DMS 273 treated with DMSO at 0.1 percent for 48 hours (cell line): ENCODE data around the gene RALGPS2.
"Not testable (repeated sequence)": the region's sequence is repeated elsewhere in the genome, so short reads cannot be mapped to it uniquely, and the experiment has no call there.

Experiments
- DNase-seq: peaks from one replicate; lab custom pipeline; 2025; lab: John Stamatoyannopoulos, UW

Gene RALGPS2

DNA sequence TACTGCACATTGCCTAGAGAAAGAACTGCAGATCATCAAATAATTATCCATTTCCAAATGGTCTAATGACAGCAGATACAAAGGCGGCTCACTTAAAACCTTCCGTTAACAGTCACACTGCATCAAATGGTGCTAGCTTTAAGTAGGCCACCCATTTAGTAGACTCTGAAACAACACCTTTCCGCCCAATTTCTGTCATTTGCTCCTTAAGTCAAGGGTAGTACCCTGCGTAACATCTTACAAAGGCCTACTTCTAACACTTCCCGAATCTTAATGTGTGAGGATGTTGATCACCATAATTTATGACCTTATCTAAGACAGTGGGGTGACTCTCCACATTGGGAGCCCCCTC, 692 bp upstream of the RALGPS2 start:
- no peak for DNase-seq

DNA sequence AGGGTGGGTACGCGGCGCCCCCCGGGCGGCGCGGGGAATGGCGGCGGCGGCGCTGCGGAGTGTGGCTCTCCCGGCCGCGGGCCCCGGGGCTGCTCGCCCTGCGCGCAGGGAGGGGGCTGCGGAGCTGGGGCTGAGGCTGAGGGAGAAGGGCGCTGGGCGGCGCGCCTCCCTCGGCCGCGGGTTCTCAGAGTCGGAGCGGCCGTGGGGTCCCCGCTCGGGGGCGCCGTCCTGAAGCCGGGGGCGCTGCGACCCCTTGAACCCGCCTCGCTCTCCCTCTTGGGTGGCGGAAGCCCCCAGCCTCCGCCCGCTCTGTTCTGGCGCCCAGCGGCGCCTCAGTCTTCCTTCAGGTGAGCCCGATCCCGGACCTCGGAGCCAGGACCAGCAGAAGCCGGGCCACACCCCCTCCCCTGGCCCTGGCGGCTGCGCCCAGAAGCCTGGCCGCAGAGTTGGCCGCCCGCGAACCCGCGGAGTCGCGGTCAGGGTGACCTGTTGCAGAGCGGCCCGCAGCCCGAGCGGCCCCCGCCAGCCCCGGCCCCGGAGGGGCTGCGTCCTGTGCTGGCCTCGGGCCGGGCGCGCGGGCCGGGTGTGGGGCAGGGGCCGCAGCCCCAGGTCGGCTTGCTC, 532 bp downstream of the RALGPS2 start:
- DNase-seq = no peak

DNA sequence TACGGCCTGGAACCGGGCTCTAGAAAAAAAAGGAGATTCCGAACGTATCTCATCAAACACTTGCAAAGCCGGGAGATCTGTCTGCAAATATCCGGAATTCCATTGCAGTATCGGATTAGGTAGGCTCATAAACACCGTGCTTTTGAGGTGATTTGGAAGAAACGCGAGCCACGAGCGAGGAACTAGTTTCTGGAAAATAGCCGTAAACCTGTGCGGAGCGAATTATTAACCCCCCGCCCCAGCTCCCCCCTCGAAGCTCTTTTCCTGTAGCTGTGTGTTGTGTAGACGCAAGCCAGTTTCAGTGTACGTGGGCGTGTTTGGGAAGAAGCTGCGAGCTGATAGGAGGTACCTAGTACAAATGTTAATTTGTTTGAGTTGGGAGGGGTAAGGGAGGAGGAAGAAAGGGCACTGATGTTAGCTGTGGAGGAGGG, 1.1 kb downstream of the RALGPS2 start:
- DNase-seq = peak; percentile 85

DNA sequence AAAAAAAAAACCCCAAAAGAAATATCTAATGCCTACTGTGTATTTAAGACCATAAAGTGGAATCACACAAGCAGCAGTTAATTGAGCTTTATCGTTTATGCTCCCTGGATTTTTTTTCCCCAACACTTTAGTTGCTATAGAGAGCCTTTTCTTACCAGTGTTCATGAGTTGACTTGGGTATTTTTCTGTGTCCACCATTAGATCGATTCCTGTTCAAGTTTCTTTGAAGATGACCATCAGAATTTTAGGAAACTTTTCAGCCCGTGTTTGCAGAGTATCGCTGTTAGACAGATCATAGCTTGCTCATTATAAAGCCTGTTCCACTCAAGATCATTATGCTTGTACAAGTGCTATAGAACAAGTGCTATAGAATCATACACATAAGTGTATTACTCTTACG, 1.5 kb downstream of the RALGPS2 start:
- no peak for DNase-seq

DNA sequence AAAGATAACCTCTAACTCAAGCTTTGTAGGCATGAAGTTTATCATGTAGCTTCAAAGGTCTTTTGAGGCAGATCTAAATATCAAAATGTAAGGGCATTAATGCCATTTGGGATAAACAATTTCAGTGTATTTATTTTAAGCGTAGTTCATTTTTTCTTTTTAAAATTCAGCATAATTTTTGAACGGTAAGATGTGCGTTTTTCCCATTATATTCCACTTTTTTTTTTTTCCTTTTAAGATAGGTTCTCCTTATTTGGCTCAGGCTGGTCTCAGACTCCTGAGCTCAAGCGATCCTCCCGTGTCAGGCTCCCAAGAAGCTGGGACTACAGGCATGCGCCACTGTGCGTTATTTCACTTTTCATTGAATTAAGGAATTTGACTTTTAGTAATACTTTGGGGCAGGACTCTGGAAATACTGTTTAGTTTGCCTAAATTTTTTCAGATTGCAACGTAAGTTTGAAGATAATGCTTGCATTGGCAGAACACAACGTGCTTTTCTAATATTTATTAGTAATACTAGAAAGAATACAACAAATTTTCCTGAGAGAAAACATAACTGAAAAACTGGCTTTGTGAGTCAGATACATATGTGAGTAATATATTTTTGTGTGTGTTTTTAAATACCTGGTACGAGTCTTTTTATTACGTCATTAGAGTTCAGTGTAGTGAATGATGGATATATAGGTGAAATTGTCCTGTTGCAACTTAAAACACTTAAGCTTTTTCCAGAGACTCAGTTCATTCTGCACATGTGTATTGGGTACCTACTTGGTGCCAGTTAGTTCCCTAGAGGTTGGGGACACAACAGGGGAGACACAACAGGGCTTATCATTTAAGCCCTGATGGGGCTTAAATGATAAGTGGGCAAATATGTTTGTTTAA, 2.2 kb downstream of the RALGPS2 start:
- no peak for DNase-seq

DNA sequence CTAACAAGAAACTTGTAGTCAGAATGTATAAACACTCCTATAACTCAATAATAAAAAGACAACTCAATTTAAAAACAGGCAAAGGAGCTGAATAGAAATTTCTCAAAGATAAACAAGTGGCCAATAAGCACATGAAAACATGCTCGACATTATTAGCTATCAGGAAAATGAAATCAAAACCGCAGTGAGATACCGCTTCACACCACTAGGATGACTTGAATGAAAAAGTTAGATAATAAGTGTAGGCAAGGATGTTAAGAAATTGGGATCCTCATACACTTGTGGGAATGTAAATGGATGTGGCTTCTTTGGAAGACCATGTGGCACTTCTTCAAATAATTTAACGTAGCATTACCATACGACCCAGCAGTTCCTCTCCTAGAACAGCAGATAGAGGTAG, 8.9 kb downstream of the RALGPS2 start:
- DNase-seq = no peak

DNA sequence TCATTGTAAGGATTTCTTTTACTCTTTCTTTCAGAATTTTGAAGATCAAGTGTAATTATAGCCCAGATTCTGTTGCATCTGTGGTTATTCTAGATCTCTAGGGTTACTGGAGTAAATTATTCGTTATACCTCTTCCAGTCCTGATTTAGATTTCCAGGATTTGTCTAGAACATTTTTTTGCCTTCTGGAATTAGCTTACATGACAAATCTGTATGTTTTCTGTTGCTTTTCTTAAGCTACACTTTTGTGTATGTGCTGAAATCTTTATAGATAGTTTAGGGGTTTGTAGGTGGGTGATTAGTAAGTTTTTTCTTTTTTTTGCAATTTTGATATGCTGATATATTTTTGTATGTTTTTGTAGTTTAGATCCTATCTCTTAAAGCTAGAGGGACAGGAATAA, 13.7 kb downstream of the RALGPS2 start:
- no peak for DNase-seq

DNA sequence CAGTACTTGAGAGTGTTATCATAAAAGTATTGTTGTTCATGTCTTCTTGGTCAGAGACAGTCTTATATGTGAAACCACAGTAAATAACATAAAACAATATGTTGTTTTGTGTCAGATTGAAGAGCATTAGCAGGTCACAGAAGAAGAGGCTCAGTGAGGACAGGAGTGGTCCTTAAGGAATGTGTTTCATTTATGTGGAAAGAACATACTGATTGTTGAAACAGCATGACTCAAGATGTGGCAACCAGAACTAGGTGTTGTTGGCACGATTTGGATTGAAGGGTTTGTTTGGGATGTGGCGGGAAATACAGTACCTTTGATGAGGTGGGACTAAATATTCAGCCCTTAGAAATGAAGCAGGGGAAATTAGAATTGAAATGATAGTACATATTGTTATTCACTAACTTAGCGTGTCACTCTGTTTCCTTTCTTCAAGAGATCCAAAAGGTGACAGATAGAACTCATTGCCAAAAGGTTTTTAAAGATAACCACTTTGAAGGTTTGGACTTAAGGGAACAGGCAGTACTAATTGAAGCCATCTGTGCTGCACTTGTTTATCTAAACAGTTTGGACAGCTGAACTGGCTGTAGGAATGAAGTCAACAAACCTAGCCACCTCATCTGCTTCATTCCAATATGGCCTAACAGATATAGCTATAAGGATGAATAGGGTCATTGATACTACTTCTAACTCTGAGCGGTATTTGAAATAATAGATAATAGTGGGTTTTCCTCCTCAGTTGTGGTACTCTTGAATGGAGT, 14.4 kb downstream of the RALGPS2 start:
- no peak for DNase-seq

DNA sequence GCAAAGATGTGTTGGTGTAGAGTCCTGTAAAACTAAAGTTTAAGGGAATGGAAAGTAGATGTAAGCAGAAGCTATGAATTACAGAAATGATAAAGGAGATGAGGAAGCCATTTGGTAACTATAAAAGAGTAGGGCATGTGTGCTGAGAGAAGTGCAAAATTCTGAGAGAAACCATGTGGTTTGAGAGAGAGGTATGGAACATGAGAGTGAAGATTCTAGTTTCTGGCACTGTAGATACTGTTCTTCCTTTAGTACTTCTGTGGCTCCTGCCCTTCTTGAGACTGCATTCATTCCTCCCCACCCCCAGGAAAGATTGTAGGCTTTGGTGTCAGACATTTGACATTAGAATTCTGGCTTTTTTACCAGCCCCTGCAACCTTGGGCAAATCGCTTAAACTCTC, 15.4 kb downstream of the RALGPS2 start:
- DNase-seq = no peak

DNA sequence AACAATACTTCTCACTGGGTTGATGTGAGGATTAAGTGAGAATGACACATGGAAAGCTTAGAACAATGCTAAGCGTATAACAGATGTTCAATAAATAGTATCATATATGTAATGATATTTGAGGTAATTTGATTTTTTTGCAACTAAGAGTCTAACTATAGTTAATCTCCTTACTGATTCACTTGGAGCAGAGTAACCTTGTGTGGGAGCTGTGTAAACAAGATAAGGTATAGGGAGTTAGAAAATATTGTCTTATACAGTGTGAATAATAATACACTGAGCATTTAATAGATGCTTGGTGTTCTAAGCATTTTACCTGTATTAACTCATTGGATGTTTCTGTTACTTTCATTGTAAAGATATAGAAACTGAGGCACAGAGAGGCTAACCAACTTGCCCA, 15.9 kb downstream of the RALGPS2 start:
- no peak for DNase-seq

DNA sequence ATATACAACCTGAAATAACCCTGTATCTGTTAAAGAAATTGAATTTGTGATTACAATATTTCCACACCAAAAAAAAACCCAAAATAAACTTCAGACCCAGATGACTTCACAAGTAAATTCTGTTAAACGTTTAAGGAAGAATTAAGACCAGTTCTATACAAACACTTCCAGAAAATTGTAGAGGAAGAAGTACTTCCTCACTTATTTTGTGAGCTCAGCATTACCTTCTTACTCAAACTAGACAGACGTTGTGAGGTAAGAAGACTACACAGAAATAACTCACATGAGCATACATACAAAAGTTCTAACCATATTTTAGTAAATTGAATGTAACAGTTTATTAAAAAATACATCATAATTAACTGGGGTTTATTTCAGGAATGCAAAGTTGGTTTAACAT, 18.8 kb downstream of the RALGPS2 start:
- DNase-seq = no peak

DNA sequence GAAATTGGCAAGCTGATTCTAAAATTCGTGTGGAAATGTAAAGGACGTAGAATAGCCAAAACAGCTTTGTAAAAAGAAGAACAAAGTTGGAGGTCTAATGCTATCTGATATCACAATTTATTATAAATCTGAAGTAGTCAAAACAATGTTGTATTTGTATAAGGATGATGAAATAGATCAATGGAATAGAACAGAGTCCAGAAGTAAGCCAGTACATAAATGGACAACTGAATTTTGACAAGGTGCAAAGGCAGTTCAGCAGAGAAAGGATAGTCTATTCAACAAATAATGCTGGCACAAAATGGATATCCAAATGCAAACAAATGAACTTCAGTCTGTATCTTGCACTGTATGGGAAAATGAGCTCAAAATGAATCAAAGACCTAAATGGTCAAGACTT, 20.2 kb downstream of the RALGPS2 start:
- no peak for DNase-seq

DNA sequence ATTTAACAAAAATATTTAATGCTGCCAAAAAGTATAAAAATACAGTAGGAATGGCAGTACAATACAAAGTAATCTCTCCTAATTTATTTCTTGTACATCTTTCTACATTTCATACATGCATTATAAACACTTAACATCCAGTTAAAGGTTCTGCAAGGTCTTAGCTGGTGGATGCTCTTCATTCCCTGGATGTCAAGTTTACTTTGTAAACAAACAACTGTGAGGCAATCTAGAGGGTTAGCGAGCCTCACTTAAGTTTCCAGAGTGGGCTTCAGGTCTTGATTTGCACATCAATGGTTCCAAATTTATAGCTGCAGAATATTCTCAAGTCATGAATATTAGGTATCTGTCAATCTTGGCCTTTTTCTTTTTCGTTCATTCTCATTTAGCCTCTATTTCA, 21.3 kb downstream of the RALGPS2 start:
- DNase-seq = no peak

DNA sequence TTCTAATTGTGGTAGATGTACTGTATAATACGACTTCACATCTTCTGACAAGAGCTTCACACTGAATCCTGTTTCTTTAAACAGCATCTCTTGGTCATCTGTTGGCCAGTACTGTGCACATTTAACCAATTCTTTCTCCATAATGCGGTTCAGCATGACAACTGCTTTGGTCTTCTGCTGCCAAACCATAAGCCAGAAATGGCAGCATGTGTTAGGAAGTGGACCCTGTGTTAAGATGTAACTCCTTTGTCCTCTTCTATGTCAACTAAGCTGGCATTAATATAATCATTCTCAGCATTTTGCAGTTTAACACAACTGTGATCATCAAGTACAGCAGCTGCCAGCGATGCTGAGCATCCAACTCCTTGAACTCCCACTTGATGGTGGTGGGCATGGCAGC, 22.3 kb downstream of the RALGPS2 start:
- not testable (repeated sequence) for DNase-seq

DNA sequence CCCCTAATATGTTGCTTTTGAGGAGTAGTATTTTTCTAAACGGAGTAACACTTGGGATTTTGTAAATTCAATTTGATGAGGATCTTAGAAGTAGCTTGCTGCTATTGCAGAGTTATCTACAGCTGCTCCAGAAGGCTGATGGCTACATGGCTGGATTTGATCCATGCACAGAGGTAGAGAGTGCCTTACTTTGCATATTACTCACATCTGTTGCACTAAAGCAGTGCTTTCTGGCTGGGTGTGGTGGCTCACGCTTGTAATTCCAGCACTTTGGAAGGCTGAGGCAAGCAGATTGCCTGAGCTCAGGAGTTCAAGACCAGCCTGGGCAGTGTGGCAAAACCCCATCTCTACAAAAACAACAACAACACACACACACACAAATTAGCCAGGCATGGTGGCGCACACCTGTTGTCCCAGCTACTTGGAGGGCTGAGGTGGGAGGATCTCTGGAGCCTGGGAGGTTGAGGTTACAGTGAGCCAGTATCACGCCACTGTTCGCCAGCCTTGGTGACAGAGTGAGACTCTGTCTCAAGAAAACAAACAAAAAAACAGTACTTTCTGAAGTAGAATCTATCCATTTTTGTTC, 24.6 kb downstream of the RALGPS2 start:
- peak; percentile 11 for DNase-seq

DNA sequence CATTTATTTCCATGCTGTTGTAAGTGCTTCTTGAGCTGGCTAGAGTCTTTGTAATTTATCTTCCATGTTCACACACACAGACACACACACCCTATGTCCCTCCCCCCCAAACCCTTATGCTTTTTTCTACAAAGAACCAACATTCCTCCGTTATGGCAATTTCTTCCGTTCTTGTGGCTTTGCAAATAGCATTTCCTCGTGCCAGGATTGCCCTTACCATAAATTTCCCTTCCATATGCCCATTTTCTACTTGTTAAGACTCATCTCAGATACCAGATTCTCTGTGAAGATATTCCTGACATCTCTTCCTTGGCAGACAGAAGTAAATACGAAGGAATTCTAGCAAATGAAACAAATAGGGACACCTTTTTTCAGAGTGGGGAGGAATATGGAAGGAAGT, 26.0 kb downstream of the RALGPS2 start:
- DNase-seq = no peak

DNA sequence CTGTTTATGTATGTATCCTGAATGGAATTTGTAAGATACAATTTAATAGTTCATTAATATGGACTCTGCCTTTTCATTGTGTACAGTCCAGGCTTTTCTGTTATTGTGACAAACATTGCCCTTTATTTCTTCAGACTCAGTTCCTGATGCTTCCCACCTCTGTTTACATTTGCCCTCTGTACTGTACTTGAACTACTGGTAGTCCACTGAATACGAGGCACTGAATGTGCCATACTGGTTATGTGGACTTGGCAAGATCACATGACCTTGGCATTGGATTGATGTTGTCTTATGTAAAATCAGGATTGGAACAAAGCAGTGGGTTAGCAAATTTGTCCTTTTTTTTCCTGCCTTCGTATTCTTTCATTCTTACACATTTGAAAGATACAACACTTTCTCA, 27.8 kb downstream of the RALGPS2 start:
- DNase-seq = no peak

DNA sequence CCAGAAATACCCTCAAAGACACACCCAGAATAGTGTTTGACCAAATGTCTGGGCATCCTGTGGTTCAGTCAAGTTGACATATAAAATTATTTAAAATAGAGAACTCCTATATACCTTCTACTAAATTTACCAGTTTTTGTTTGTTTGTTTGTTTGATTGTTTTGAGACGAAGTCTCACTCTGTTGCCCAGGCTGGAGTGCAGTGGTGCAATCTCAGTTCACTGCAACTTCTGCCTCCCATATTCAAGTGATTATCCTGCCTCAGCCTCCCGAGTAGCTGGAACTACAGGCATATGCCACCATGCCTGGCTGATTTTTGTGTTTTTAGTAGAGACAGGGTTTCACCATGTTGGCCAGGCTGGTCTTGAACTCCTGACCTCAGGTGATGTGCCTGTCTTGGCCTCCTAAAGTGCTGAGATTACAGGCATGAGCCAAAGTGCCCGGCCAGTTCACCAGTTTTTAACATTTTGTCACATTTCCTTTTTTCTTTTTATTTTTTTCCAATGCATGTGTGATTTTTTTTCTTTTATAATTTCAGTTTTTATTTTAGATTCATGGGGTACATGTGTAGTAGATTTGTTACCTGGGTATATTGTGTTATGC, 29.7 kb downstream of the RALGPS2 start:
- not testable (repeated sequence) for DNase-seq

DNA sequence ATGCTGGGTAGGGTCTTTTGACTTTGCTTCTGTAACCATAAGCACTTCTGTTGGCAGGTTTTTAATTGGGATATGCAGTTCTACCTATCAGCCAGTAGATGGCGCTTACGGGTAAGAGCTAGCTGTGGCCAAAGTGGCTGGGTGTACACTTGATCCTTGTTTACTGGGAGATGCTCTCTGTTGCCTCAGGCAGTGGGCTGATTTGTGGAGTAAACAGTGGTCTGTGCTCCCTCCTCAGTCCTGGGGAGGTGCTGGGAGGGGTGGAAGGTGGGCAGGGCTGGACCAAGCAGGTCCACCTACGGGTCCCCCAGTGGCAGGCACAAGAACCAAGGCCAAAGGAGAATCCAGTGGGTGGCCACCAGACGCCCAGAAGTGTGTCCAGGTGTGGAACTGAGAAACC, 43.4 kb downstream of the RALGPS2 start:
- DNase-seq = peak; percentile 7

DNA sequence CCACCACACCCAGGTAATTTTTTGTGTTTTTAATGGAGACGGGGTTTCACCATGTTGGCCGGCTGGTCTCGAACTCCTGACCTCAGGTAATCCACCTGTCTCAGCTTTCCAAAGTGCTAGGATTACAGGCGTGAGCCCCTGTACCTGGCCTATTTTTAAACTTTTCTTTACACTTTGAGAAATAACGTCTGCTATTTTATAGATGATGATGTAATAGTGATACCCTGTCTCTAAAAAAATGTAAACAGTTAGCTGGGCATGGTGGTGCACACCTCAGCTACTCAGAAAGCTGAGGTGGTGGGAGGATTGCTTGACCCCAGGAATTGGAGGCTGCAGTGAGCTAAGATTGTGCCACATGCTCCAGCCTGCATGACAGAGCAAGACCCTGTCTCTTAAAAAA, 47.9 kb downstream of the RALGPS2 start:
- no peak for DNase-seq

DNA sequence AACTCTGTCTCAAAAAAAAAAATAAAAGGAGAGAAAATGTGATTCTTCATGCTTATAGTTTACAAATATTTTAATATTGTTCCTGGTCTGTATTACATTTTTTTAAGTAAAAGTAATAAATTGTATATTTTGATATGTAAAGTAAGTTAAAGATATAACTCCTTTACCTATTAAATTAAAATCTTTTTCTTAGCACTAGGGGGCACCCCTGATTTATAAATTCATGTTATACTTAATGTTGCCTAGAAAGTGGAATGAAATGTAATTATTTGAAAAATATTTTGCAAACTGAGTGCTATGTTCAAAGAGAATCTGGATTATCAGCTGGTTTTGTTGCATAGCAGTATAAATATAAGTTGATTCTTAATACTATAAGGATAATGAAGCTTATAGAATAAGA, 49.2 kb downstream of the RALGPS2 start:
- peak; percentile 3 for DNase-seq

DNA sequence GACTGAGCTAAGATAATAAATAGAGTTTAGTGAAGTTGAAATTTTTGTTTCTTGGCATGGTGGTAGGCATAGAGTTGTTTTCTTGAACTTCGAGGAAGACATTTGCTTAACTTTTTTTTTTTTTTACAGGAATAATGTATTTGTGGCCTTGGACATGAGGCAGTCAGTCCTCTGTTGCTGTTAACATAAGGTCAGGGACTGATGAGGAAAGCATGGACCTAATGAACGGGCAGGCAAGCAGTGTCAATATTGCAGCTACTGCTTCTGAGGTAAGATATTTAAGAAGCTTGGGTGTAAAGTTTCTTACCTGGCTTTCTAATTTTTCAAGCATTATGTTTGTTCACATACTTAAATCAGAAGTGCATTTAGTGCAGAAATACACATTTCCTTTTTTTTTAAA, 51.5 kb downstream of the RALGPS2 start:
- DNase-seq = no peak
